ENCODE results near the gene USP9X. TPM values are rescaled to one million over a fixed set of nuclear protein-coding genes. Genes with fewer than 3 reads are reported as not detected.

The USP9X gene
- total RNA-seq, 1 donor from 2014 or later, result 68.3 TPM

DNA sequence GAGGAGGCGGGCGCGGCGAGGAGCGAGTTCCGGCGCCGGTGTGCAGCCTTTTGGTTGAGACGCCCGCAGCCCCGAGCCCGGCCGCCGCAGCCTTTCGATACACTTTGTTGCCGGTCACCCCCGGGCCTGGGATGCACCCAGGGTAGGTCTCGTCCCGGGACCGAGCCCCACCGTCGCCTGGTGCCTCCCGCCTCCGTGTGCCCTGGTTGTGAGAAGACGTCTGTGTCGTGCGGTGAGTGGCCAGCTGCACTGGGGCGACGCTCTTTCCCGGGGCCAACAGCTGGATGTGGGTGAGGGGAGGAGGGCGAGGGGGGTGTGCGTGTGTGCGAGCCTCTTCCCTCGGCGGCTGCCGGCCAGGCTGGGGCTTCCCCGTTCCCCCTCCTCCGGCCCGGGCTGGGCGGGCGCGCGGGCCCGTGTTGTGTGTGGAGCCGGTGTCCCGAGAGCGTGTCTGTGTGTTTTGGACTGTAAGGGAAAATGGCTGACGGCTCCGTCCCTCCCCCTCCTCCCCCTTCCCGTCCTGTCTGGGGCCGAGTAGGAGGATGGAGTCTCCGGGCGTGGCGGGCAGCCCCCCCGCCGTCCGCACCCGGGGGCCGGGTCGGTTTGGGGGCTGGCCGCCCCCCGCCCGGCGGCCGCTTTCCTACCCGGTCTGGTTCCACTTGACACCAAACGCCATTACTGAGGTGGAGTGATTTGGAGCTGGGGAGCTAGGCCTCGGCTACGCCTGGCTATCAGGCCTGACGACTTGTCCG, 807 bp downstream of the USP9X start:
- Mint-ChIP-seq H3K4me3 (peak overlapping the region; percentile 90), H3K27me3 (no peaks in the 10 kb centered on the region), H3K9me3 (no peaks in the 10 kb centered on the region), H3K4me1 (peaks cover 52% of the 10 kb centered on the region), H3K27ac (peak overlapping the region; percentile 86), H3K36me3 (ENCODE audit: low read depth) (peaks cover 10% of the 10 kb centered on the region)
- ATAC-seq (ENCODE audit: low read depth) (no peak), DNase-seq (peak; percentile 33)
- ChIA-PET POLR2A (interaction anchor here (0.6 to 4.0 kb wide), 23 partner anchors 10 to 988 kb away, joined by 3 to 47 read pairs (median 8); partner anchors contain the start of genes BCOR, CXorf38, DDX3X and MED14), CTCF (interaction anchor here (1.0 to 3.0 kb wide), 4 partner anchors 23 to 208 kb away, joined by 3 to 16 read pairs (median 9); no protein-coding TSS in a partner anchor)
- intact Hi-C loops (cut with micrococcal nuclease), result loop anchor here (1.0 to 10.0 kb wide), 7 partner anchors 19 to 987 kb away; partner anchors contain the start of gene ATP6AP2
- TF ChIP-seq, protein P1, sequence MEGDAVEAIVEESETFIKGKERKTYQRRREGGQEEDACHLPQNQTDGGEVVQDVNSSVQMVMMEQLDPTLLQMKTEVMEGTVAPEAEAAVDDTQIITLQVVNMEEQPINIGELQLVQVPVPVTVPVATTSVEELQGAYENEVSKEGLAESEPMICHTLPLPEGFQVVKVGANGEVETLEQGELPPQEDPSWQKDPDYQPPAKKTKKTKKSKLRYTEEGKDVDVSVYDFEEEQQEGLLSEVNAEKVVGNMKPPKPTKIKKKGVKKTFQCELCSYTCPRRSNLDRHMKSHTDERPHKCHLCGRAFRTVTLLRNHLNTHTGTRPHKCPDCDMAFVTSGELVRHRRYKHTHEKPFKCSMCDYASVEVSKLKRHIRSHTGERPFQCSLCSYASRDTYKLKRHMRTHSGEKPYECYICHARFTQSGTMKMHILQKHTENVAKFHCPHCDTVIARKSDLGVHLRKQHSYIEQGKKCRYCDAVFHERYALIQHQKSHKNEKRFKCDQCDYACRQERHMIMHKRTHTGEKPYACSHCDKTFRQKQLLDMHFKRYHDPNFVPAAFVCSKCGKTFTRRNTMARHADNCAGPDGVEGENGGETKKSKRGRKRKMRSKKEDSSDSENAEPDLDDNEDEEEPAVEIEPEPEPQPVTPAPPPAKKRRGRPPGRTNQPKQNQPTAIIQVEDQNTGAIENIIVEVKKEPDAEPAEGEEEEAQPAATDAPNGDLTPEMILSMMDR (IDR thresholded peaks at IDR 0.05), result no peak

DNA sequence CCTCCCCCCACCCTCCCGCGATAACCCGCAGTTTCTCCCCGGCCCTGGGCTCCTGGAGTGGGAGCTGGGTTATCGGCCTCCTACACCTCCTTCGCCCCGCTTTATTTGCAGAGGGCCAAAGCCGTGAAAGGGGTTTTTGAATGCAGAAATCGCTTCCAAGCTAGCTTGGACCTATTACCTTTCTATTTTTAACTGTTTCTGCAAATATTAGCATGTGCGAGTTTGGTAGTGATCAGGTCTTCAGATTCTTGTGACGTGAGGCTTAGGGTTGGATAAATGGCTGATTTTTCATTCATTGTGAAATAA, 1.3 kb downstream of the USP9X start:
- TF ChIP-seq, protein P1 (IDR thresholded peaks at IDR 0.05), result no peak
- intact Hi-C loops (cut with micrococcal nuclease), result loop anchor here (1.0 to 10.0 kb wide), 5 partner anchors 18 to 502 kb away; partner anchors contain the start of gene ATP6AP2
- CTCF ChIA-PET, result interaction anchor here (1.3 to 3.0 kb wide), 3 partner anchors 29 to 208 kb away, joined by 7 to 16 read pairs (median 11); no protein-coding TSS in a partner anchor
- peaks cover 10% of the 10 kb centered on the region for H3K36me3 Mint-ChIP-seq (ENCODE audit: low read depth)
- POLR2A ChIA-PET, result interaction anchor here (0.6 to 4.0 kb wide), 8 partner anchors 13 to 439 kb away, joined by 3 to 47 read pairs (median 10); partner anchors contain the start of gene CXorf38
- H3K27ac Mint-ChIP-seq, result peak overlapping the region; percentile 84
- no peak for DNase-seq
- ATAC-seq (ENCODE audit: low read depth), result no peak
- peaks cover 57% of the 10 kb centered on the region for H3K4me1 Mint-ChIP-seq
- H3K4me3 Mint-ChIP-seq, result peak overlapping the region; percentile 90
- no peaks in the 10 kb centered on the region for H3K27me3 Mint-ChIP-seq
- no peaks in the 10 kb centered on the region for H3K9me3 Mint-ChIP-seq

DNA sequence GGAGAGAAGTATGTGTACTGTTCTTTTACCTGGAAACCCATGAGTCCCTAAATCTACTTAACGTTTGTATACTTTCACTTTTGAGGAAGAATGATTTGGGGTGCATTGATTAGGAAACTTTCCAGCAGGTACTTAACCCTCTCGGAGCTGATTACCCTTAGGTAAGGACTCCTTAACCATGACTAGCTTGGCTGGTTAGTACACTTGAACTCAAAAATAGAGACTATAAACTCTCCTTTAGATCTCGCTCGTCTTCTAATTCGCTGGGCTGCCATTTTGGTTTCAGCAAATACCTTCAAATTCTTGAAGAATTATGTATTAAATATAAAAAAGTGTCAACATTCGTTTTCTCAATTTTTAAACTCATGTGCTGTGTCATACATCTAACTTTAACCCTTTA, 2.0 kb downstream of the USP9X start:
- DNase-seq (no peak), ATAC-seq (ENCODE audit: low read depth) (no peak)
- TF ChIP-seq, protein P1 (IDR thresholded peaks at IDR 0.05), result no peak
- Mint-ChIP-seq H3K36me3 (ENCODE audit: low read depth) (peaks cover 10% of the 10 kb centered on the region), H3K4me3 (peak overlapping the region; percentile 90), H3K27ac (peak overlapping the region; percentile 84), H3K9me3 (no peaks in the 10 kb centered on the region), H3K27me3 (no peaks in the 10 kb centered on the region), H3K4me1 (peaks cover 62% of the 10 kb centered on the region)
- intact Hi-C loops (cut with micrococcal nuclease), result loop anchor here (2.0 to 10.0 kb wide), 4 partner anchors 18 to 502 kb away; partner anchors contain the start of gene ATP6AP2
- ChIA-PET POLR2A (interaction anchor here (0.5 to 4.0 kb wide), 4 partner anchors 15 to 33 kb away, joined by 3 to 47 read pairs (median 4); no protein-coding TSS in a partner anchor), CTCF (interaction anchor here (3.0 kb wide), 1 partner anchor 209 kb away, joined by 11 read pairs; no protein-coding TSS in a partner anchor)

DNA sequence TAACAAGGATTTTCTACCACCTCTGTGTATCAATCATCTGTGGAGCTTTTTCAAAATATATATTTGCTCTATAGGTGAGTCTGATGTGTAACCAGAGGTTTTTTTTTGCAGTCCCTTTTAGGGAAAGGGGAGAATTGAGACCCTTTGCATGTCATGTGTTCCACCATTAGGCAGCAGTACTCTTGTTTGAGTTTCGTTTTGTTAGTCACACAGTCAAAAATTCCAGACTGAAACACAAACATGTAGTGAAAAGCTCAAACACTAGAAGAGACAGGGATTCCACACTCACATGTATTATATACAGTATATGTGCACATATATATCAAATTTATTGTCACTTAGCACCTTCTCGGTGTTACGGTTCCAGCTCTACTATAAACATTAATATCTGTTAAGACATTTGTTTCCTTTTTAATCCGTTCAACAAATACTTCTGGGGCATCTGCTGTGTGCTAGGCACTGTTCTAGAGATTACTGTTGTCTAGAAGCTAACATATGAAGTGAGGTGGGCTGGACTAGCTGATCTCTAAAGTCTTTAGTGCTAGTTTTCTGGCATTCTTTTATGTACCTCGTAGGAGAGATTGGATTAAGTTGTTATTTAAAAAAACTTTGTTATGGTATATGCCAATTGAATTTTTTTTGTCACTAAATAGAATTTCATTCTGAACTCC, 5.5 kb downstream of the USP9X start:
- intact Hi-C loops (cut with micrococcal nuclease), result no loop called here
- DNase-seq (no peak), ATAC-seq (ENCODE audit: low read depth) (no peak)
- Mint-ChIP-seq H3K9me3 (no peaks in the 10 kb centered on the region), H3K27me3 (no peaks in the 10 kb centered on the region), H3K4me3 (no peak overlapping the region), H3K4me1 (peaks cover 71% of the 10 kb centered on the region), H3K27ac (no peak overlapping the region), H3K36me3 (ENCODE audit: low read depth) (peaks cover 11% of the 10 kb centered on the region)
- TF ChIP-seq, protein P1 (IDR thresholded peaks at IDR 0.05), result no peak
- CTCF ChIA-PET, result no interaction called here
- POLR2A ChIA-PET, result interaction anchor here (1.4 kb wide), 1 partner anchor 21 kb away, joined by 10 read pairs; no protein-coding TSS in a partner anchor

DNA sequence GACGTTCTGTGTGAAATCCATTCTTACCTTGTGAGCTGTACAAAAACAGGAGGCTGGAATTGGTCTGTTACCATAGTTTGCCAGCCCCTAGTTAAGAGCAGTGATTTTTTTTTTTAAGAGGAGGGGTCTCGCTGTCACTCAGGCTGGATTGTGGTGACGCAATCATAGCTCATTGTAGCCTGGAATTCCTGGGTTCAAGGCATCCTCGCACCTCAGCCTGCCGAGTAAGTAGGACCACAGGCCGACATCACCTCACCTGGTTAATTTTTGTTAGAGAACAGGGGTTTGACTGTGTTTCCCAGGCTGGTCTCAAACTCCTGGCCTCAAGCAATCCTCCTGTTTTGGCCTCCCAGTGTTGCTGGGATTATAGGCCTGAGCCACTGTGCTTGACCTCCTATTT, 7.5 kb downstream of the USP9X start:
- H3K27ac Mint-ChIP-seq, result no peak overlapping the region
- H3K9me3 Mint-ChIP-seq, result no peaks in the 10 kb centered on the region
- no peak for ATAC-seq (ENCODE audit: low read depth)
- ChIA-PET CTCF (no interaction called here), POLR2A (no interaction called here)
- intact Hi-C loops (cut with micrococcal nuclease), result no loop called here
- H3K36me3 Mint-ChIP-seq (ENCODE audit: low read depth), result peaks cover 7% of the 10 kb centered on the region
- peaks cover 83% of the 10 kb centered on the region for H3K4me1 Mint-ChIP-seq
- no peak overlapping the region for H3K4me3 Mint-ChIP-seq
- DNase-seq, result no peak
- H3K27me3 Mint-ChIP-seq, result no peaks in the 10 kb centered on the region
- TF ChIP-seq, protein P1 (IDR thresholded peaks at IDR 0.05), result no peak

Data from activated B cell treated with CpG ODN at 0.5 μM for 24 hours (primary cell).